GM19240 (cell line): ENCODE results near the gene RBM19.

Source experiments
- DNase-seq: peaks from one replicate; pipeline ENCODE4 v3.0.0; 2011; ENCODE audit warnings: low spot score; ENCODE audit not compliant: insufficient read length

The RBM19 gene

DNA sequence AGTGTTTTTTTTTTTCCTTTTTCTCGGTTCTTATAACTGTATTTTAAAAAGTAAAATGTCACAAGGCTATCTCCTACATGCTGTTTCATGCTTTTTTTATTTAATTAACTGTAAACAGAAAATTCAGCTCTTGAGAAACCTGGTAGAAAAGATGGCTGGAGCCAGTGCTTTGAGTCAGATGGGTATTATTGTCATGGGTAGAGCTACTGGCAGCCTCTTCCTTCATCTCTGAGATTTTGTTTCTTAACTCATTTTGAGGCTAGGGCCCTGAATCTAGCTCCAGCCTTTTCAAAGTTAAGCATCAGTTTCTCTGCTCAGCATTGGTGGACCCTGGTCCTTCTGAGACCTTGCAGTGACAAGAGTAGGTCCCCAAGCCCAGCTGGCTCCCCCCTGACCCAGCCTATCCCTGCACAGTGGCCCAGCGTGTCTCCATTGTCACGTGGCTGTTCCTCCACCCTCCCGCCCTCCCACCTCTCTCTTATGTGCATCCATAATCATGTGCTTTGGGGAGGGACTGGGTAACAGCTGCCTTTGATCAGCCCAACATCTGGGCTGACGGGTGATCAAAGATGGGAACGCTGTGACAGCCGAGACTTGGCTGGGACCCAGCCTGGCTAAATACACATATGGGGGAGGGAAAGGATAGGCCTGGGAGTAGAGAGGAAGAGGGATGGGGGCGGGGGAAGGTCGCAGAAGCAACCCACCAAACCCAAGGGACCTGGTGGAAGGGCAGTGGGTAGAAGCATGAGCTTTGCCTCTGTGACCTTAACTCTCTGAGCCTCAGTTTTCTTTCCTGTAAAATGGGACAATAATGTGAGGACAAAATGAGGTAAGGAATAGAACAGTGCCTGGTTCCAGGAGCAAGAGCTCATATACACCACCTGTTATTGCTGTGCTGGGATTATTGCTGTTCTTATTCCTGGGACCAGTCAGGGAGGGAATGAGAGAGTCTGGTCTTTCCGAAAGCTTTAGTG, 24.4 kb upstream of the RBM19 start:
- no peak for DNase-seq

DNA sequence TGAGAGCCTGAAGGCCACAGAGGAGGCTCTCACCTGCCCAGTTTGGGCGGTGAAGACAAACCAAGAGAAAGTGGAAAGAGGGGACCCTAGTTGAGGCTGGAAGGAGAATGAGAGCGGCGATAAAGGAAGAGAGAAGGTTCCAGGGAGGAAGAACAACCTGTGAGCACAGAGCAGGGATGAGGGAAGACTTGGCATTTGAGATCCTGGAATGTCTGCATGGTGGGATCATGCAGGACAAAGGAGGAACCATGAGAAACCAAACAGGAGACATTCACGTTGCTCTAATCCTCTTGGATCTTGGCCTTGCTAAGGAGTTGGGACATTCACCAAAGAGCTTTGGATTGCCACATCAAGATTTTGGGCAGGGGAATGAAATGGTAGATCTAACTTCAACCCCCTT, 22.9 kb upstream of the RBM19 start:
- DNase-seq = no peak

GRCh38 chr12:113988064-113988451, 21.9 kb upstream of the RBM19 start:
- no peak for DNase-seq

- DNase-seq = no peak
Observed at GRCh38 chr12:113987261-113988063, 21.3 kb upstream of the RBM19 start.

GRCh38 chr12:113984464-113984863, 18.3 kb upstream of the RBM19 start:
- DNase-seq = no peak

GRCh38 chr12:113983777-113984448, 17.8 kb upstream of the RBM19 start:
- no peak for DNase-seq

GRCh38 chr12:113983265-113983664, 17.1 kb upstream of the RBM19 start:
- no peak for DNase-seq

GRCh38 chr12:113981876-113982275, 15.8 kb upstream of the RBM19 start:
- no peak for DNase-seq

- DNase-seq = peak; percentile 27
Observed at GRCh38 chr12:113980537-113981337, 14.6 kb upstream of the RBM19 start.

GRCh38 chr12:113980054-113980453, 13.9 kb upstream of the RBM19 start:
- DNase-seq = no peak

GRCh38 chr12:113978080-113978479, 12.0 kb upstream of the RBM19 start:
- no peak for DNase-seq

DNA sequence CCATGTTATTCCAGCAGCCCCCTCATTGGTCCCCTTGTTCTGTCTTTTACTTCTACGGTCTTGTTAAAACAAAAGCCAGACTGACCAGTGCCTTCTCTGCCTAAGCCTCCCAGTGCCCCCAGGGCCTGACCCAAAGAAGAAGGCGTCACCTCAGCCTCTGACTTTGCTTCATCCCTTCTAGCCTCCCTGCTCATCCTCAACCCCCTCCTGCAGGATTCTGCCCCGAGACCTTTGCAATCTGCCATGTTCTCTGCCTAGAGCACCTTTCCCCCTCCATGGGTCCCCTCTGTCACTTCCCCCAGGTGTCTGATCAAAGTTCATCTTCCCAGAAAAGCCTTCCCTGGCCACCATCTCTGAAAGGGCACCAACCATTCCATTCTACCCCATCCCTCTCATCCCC, 7.9 kb upstream of the RBM19 start:
- DNase-seq = no peak

- DNase-seq = no peak
Observed at GRCh38 chr12:113973109-113973904, 7.2 kb upstream of the RBM19 start.

DNA sequence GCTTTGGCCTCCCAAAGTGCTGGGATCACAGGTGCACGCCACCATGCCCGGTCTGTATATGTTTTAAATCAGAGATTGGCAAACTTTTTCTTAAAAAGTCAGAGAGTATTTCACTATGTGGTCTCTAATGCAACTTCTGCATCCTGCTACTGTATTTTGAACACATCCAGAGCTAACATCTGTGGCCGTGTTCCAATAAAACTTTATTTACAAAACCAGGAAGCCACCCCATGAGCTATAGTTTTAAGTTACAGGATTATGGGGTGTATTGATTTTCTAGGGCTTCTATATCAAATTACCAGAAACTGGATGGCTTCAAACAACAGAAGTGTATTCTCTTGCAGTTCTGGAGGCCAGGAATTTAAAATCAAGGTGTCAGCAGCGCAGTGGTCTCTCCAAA, 5.3 kb upstream of the RBM19 start:
- DNase-seq = no peak

- DNase-seq = no peak
Observed at GRCh38 chr12:113970211-113970610, 4.1 kb upstream of the RBM19 start.

DNA sequence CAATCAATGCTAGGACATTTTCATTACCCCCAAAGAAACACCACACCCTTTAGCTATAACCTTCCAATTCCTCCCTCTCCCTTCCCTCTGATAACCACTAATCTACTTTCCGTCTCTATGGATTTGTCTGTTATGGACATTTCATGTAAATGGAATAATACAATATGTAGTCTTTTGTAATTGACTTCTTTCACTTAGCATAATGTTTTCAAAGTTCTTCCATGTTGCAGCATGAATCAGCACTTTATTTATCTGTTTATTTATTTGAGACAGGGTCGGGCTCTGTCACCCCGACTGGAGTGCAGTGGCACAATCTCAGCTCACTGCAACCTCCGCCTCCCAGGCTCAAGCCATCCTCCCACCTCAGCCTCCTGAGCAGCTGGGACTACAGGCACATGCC, 1.2 kb upstream of the RBM19 start:
- no peak for DNase-seq

- DNase-seq = no peak
Observed at GRCh38 chr12:113962733-113963132, 3.4 kb downstream of the RBM19 start.

- no peak for DNase-seq
Observed at GRCh38 chr12:113961921-113962710, 4.0 kb downstream of the RBM19 start.

DNA sequence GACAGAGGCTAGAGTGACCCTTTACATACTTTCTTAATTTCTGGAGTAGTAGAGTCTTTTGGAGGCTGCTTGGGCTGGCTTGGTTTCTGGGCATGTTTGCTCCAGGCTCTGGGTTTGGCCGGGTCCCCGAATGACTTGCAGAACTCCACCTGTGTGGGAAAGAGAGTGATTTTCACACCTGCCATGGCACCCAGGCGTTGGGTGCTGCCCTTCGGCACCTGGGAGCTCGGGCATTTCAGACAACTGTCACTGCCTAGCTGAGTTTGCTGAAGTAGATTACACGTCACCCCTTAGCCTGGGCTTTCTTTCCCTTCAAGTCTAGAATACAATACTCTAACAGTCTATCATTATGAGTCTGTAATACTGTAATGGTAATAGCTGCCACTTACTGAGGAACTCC, 6.1 kb downstream of the RBM19 start:
- DNase-seq = no peak
